Hepatocyte (in vitro differentiated cells): Measurements from ENCODE around the gene TIE1. TPM values are rescaled to one million over a fixed set of nuclear protein-coding genes. Genes with fewer than 3 reads are reported as not detected.

Experiments used
- DNase-seq: peaks from one replicate; pipeline ENCODE4 v3.0.0-alpha.2; 2016; ENCODE audit warnings: low spot score
- H2AFZ ChIP-seq: fragments of 200-600 bp; sonication (generic); 2 replicates; pipeline ENCODE4 v1.6.0; 2016; ENCODE audit warnings: antibody characterized with exemption, mild to moderate bottlenecking
- H3K27ac ChIP-seq: fragments of 200-600 bp; sonication (generic); 2 replicates; pipeline ENCODE4 v1.5.1; 2016; ENCODE audit warnings: mild to moderate bottlenecking
- H3K27me3 ChIP-seq: fragments of 200-600 bp; sonication (generic); 2 replicates; pipeline ENCODE4 v1.6.1; 2016
- H3K36me3 ChIP-seq: fragments of 200-600 bp; sonication (generic); replicated peaks from 2 replicates; pipeline ENCODE4 v1.5.1; 2016; ENCODE audit warnings: low read depth; ENCODE audit not compliant: insufficient read depth
- H3K4me1 ChIP-seq: fragments of 200-600 bp; sonication (generic); 2 replicates; pipeline ENCODE4 v1.5.1; 2016; ENCODE audit warnings: mild to moderate bottlenecking, moderate library complexity; ENCODE audit not compliant: insufficient read depth
- H3K4me2 ChIP-seq: fragments of 200-600 bp; sonication (generic); 2 replicates; pipeline ENCODE4 v1.6.0; 2016
- H3K4me3 ChIP-seq: fragments of 200-600 bp; sonication (generic); 2 replicates; pipeline ENCODE4 v1.5.1; 2016; ENCODE audit warnings: mild to moderate bottlenecking
- H3K79me2 ChIP-seq: fragments of 200-600 bp; sonication (generic); 2 replicates; pipeline ENCODE4 v1.6.0; 2017; ENCODE audit warnings: mild to moderate bottlenecking
- H3K9me2 ChIP-seq: fragments of 200-600 bp; sonication (generic); replicated peaks from 2 replicates; pipeline ENCODE4 v1.6.0; 2017; ENCODE audit warnings: mild to moderate bottlenecking; ENCODE audit not compliant: insufficient read depth
- H3K9me3 ChIP-seq: fragments of 200-600 bp; sonication (generic); 2 replicates; pipeline ENCODE4 v1.5.1; 2016; ENCODE audit warnings: low read depth, mild to moderate bottlenecking
- H4K20me1 ChIP-seq: fragments of 200-600 bp; sonication (generic); 2 replicates; pipeline ENCODE4 v1.6.0; 2016; ENCODE audit warnings: mild to moderate bottlenecking; ENCODE audit not compliant: insufficient read depth, poor library complexity, severe bottlenecking
- EZH2 ChIP-seq: fragments of 200-600 bp; sonication (generic); IDR thresholded peaks from 2 replicates; pipeline ENCODE4 v1.6.1; 2016; ENCODE audit warnings: antibody characterized with exemption, mild to moderate bottlenecking, borderline replicate concordance
- EZH2phosphoT487 ChIP-seq: fragments of 200-600 bp; sonication (generic); IDR thresholded peaks from one replicate; pipeline ENCODE4 v1.6.1; 2018; ENCODE audit warnings: antibody characterized with exemption, mild to moderate bottlenecking, low read depth, moderate library complexity; ENCODE audit not compliant: unreplicated experiment, severe bottlenecking
- WGBS: methylation state at CpG from one replicate; pipeline ENCODE4 v1.1.6; 2016; ENCODE audit warnings: low lambda C conversion rate; ENCODE audit errors: missing lambda C conversion rate; 5-methylcytosine and 5-hydroxymethylcytosine counted together
- polyA plus RNA-seq: library from polyadenylated mRNA; unstranded; fragments of >200 nt; fragmentation: Nextera tagmentation; extraction: Ambion mirVana; gene quantifications from 2 replicates; pipeline ENCODE4 v1.2.1, GENCODE V29; 2016
- total RNA-seq: library from RNA; depleted of rRNA; stranded (reverse); fragments of >200 nt; gene quantifications from 2 replicates; pipeline ENCODE4 v1.2.3, GENCODE V29; 2014
- TF ChIP-seq, protein P1 (sequence below): fragments of 200-600 bp; sonication (generic); IDR thresholded peaks from 2 replicates; pipeline ENCODE4 v1.5.1; 2016; ENCODE audit warnings: antibody characterized with exemption, mild to moderate bottlenecking; ENCODE audit not compliant: poor library complexity

TIE1 gene
- total and polyA plus RNA-seq, 2 experiments from 2014 or later, result 0.33 to 1.2 TPM

GRCh38 chr1:43312212-43312623 lies 11.4 kb downstream of the TIE1 start:
- H3K79me2 ChIP-seq, result no peaks in the 10 kb centered on the region
- no peaks in the 10 kb centered on the region for H4K20me1 ChIP-seq
- no peak overlapping the region for H3K27ac ChIP-seq
- DNase-seq, result no peak
- WGBS, result 93% methylated on average over 19 of the region's 19 CpGs
- H2AFZ ChIP-seq, result no peak overlapping the region
- no peaks in the 10 kb centered on the region for H3K9me2 ChIP-seq
- H3K4me2 ChIP-seq, result no peak overlapping the region
- H3K27me3 ChIP-seq, result no peaks in the 10 kb centered on the region
- H3K4me1 ChIP-seq, result no peaks in the 10 kb centered on the region
- no peaks in the 10 kb centered on the region for H3K36me3 ChIP-seq
- TF ChIP-seq EZH2 (no peak), EZH2phosphoT487 (no peak)
- TF ChIP-seq, protein P1, sequence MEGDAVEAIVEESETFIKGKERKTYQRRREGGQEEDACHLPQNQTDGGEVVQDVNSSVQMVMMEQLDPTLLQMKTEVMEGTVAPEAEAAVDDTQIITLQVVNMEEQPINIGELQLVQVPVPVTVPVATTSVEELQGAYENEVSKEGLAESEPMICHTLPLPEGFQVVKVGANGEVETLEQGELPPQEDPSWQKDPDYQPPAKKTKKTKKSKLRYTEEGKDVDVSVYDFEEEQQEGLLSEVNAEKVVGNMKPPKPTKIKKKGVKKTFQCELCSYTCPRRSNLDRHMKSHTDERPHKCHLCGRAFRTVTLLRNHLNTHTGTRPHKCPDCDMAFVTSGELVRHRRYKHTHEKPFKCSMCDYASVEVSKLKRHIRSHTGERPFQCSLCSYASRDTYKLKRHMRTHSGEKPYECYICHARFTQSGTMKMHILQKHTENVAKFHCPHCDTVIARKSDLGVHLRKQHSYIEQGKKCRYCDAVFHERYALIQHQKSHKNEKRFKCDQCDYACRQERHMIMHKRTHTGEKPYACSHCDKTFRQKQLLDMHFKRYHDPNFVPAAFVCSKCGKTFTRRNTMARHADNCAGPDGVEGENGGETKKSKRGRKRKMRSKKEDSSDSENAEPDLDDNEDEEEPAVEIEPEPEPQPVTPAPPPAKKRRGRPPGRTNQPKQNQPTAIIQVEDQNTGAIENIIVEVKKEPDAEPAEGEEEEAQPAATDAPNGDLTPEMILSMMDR, result no peak
- H3K4me3 ChIP-seq, result no peak overlapping the region
- H3K9me3 ChIP-seq, result no peaks in the 10 kb centered on the region

- H3K27me3 ChIP-seq, result no peaks in the 10 kb centered on the region
- H2AFZ ChIP-seq, result no peak overlapping the region
- no peak overlapping the region for H3K4me2 ChIP-seq
- H3K9me3 ChIP-seq, result no peaks in the 10 kb centered on the region
- 97% methylated on average over 24 of the region's 24 CpGs for WGBS
- H3K27ac ChIP-seq, result no peak overlapping the region
- H3K4me3 ChIP-seq, result no peak overlapping the region
- TF ChIP-seq EZH2phosphoT487, result no peak
- no peak for TF ChIP-seq EZH2
- TF ChIP-seq, protein P1, result no peak
- H3K9me2 ChIP-seq, result no peaks in the 10 kb centered on the region
- no peak for DNase-seq
- H3K4me1 ChIP-seq, result no peaks in the 10 kb centered on the region
- H3K79me2 ChIP-seq, result no peaks in the 10 kb centered on the region
- no peaks in the 10 kb centered on the region for H3K36me3 ChIP-seq
- H4K20me1 ChIP-seq, result no peaks in the 10 kb centered on the region
These were observed 12.1 kb downstream of the TIE1 start for GRCh38 chr1:43312663-43313515.

DNA sequence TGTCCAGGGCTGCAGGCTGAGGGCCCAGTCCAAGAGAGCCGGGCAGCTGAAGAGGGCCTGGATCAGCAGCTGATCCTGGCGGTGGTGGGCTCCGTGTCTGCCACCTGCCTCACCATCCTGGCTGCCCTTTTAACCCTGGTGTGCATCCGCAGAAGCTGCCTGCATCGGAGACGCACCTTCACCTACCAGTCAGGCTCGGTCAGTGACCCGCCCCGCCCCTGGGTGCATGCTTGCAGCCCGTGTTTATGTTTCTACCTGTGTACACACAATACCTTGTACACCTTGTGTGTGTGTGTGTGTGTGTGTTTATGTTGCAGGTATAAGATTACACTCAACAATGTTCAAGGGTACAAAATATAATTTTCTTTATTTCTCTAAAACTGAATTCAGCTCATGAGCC lies 13.0 kb downstream of the TIE1 start:
- H2AFZ ChIP-seq, result no peak overlapping the region
- no peaks in the 10 kb centered on the region for H3K36me3 ChIP-seq
- peak; percentile 31 for DNase-seq
- no peaks in the 10 kb centered on the region for H3K79me2 ChIP-seq
- TF ChIP-seq EZH2 (no peak), EZH2phosphoT487 (no peak)
- TF ChIP-seq, protein P1, result no peak
- no peak overlapping the region for H3K27ac ChIP-seq
- H3K4me1 ChIP-seq, result no peaks in the 10 kb centered on the region
- H3K27me3 ChIP-seq, result no peaks in the 10 kb centered on the region
- no peak overlapping the region for H3K4me2 ChIP-seq
- no peaks in the 10 kb centered on the region for H4K20me1 ChIP-seq
- H3K4me3 ChIP-seq, result no peak overlapping the region
- H3K9me3 ChIP-seq, result no peaks in the 10 kb centered on the region
- H3K9me2 ChIP-seq, result no peaks in the 10 kb centered on the region
- WGBS, result 82% methylated on average over 10 of the region's 10 CpGs
